NCI-H69 (cell line): ENCODE measurements around the gene ITGA8.
A peak's percentile ranks its signal among the peaks of the same experiment; 100 is the strongest.
"Not testable (repeated sequence)": the region's sequence is repeated elsewhere in the genome, so short reads cannot be mapped to it uniquely, and the experiment has no call there.

Experiments
- DNase-seq: peaks from one replicate; lab custom pipeline; 2025; lab: John Stamatoyannopoulos, UW

Gene ITGA8

DNA sequence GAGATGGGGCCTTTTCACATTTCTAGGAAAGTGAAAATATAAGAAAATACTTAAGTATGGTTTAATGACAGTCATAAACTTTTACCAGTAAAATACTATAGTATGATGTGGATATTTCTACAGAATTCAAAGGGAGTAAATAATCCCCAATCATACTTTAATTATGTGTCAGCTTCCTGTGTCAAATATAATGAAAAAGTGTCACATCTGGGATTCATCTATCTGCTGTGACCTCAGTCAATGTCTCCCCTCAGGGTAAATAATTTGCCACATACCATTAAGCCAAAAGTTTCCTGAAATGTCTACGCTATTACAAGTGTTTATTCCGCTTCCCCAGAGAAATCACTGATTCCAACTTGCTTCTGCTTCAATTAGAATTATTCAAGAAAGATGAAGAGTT, 110.5 kb downstream of the ITGA8 start:
- DNase-seq: no peak

DNA sequence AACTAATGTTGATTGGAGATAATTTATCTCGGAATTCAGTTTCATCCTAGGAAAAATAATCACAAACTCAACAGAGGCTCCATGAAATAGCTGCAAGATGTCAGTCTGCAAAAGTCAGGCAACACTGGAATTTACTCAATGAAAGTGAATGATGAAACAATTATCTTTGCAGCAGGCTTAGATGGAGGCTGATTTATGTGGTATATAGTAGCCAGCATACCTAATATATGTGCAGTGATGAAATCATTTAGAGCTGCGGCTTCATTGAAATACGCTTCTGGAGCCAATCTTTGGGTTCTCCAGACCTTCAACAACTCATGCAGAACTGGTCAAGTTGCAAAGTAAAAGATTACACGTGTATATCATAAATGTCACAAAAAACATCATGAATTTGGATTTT, 113.3 kb downstream of the ITGA8 start:
- DNase-seq: no peak

DNA sequence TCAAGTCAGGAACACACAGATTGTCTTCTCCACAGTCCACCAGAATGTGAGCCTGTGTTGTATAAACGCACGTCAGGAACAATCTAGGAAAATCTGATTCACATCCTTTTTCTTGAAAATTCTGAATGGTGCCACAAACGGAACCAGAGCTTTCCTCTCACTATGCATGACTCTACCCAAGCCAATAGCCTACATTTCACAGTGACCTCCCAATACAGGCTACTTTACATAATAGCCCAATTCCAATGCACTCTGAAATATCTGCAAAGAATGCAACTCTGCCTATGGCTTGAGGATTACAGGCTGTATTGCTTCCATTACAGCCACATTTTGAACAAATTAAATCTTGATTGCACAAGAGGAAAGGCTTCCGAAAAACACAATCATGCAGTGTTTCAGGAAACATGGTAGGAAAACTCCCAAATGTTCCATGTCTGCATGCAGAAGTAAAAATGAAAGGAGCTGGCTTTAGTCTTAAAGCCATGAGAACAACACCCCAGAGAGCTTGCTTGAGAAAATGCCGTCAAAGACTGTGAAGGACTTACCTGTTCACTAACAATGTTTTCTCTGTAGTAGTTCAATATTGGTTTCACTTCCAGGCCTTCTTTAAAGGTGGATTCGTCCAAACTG, 113.9 kb downstream of the ITGA8 start:
- no peak for DNase-seq

DNA sequence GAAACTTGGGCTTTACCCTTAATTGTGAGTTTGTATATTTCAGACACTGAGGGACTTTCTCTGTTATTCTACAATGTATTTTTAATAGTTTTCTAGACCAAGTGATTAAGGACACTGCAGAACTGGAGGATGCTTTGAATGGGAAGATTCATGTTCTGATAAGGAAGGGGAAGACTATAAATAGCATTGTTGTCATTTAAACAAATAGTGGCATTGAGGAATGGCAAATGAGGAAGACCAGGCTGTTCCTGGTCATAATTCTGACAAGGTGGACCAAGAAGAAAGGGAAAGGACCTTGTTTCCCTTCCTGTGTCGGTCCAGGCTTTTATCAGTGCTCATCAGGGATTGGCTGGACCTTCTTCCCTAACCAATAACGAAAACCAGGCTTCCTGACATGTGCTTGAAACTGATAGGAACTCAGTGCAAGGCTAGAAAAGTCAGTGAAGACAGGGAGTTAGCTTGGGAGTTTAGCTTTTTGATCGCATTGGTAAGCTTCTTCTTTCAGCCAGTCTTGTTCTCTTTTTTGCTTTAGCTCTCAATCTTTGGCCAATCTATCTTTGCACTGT, 116.2 kb downstream of the ITGA8 start:
- DNase-seq: no peak

DNA sequence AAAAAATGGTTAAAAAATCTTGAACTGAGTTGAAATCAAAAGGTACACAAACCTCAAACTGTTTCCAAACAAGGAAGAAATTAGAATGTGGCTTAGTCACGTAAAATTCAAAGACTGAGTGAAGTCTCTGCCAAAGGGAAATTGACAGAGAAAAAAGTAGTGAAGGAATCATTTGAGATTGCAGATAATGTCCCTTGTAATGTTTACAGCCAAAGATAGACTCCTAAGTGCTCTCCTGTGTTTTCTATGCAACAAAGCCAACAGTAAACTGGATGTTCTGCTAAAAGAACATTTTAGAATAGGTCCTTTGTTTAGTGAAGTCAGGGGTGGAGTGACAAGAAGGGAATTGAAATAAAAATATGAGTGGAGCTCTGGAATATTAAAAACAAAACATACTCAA, 117.9 kb downstream of the ITGA8 start:
- no peak for DNase-seq

DNA sequence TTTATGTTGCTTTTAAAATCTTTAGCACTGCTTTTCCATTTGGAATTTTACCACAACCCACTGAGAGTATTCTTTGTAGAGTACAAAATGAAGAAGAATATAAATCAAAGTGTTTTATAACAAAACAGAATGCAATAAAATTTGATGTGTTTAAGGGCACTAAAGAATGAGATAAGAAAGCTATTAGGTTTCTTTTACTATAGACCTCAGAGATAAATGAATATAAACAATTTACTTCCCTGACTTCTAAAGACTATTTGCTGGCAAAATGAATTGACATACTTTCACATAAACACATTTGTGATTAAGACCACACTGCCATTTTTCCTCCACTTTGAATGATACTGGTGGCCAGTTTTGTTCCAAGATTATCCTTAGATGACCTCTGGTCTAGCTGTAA, 124.5 kb downstream of the ITGA8 start:
- DNase-seq: no peak

DNA sequence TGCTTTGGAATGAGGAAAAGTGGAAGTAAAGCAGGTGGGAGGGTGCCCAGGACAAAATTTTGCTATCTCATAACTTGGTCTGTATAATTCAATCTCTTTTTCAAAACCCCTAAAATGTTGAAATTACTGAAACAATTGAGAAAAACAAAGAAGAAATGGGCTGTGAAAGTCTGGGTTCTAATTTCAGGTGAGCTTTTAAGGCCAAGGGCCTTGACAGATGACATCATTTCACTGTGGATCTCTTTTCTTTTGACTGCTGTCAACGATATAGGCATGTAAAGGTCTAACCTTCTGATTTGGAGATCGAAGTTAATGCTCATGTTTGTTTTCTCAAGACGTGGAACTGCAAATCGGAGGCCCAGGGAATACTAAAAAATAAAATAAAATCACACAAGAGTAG, 127.8 kb downstream of the ITGA8 start:
- DNase-seq: no peak

DNA sequence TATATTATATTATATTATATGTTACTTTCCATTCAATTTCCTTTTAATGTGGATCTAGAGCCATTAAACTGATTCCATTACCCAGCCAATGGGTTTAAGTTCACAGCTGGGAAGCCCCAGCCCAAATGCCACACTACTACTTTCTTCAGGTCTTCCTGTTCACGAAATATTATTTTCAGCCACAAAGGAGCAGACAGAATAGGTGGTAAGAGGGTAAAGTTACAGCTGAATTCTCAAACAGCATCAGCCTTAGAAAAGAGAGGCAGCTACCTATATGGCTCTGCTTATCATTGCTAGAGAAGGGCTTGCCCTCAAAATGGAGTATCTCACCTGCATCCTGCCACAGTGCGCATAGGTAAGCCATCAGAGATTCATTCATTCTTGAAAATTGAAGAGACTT, 128.3 kb downstream of the ITGA8 start:
- no peak for DNase-seq

DNA sequence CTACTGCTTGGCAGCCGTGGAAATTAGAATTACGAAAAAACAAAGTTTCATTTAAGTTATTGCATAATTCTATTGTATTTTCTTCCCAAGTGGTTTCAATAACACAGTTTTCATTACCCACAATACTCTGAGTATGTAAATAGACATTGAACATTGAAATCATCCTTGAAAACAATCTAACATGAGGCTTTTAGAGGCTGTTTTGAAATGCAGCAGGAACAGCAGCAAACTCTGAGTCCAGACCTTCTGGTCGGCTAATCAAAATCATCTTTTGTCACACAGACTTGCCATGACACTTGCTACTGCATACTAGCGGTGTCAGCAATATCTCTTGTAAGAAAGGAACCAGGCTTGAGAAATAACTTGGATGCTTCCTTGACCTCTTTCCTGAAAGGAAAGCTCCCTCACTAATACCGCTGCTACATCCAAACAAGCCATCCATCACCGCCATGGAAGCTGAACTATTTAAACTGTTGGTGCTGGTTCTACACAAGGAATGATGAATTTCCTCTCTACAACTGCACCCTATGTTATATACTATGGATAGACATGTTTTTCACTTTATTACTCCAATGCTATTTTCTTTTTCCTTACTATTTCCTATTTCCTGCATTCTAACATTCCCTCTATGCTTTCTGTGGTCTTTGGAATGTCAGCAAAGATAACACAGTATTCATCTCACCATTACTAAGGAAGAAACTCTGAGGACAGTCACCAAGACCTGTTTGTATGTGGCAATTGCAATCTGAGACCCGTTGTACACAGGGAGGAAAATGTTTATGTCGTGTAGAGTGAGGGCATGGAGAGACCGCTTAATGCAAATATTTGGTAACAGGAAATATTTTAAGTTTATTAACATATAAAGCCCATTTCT, 130.8 kb downstream of the ITGA8 start:
- DNase-seq: no peak

DNA sequence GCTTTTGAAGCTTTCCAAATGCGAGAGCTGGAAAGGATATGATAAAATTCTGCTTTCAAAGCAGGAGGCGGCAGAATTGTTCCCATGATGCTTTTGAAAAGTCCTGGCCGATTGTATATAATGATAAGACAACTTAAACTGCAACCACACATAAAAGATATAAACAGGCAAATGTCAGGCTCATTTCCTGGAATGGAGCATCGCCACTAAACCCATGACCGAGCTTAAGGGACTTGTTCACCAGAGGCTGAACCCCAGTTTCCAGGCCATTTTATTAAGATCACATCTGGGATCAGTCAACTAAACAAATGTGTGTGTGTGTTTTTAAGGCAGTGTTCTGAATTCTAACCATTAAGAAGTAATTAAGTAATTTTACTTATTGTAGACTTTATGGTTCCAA, 131.6 kb downstream of the ITGA8 start:
- no peak for DNase-seq

DNA sequence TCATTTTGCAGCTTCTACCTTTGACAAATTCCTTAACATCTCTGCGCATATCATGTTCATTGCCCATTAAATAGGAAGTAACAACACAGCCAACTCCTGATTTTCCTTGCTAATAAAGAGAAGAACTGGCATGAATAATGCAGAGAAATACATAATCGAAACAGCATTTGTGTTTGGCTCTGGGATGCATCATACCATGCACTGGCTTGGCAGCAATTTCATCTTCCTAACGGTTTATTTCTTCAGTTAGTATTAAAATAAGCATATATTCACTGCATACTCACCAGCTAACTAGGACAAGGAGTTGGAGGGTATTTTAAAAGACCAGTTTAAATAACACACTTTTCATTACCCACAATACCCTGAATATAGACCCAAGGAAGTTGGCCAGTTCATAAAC, 132.5 kb downstream of the ITGA8 start:
- no peak for DNase-seq

DNA sequence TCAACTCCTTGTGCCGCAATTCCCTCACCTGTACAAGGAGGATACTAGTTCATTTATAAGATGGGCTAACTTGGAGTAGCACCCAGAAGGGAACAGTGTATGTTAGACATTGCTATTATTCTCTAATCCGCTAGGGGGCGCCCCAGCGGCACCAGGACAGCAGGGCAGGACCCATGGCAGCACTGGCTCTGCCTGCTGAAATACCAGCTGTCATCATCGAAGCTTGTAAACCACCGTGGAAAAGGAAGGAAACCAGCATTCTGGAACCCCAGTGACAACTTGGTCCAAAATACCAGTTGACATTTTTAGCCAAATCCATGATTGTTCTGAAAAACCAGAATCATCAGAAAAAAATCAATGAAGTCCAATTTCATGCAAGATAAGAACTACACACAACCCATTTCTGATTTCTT, 134.4 kb downstream of the ITGA8 start:
- peak; percentile 59 for DNase-seq

DNA sequence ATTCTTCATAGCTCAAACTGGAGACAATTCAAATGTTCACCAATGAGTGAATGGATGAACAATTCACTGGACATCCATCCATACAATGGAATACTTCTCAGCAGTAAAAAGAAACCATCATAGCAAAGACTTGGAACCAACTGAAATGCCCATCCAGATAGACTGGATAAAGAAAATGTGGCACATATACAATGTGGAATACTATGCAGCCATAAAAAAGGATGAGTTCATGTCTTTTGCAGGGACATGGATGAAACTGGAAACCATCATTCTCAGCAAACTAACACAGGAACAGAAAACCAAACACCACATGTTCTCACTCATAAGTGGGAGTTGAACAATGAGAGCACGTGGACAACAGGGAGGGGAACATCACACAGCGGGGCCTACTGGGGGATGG, 136.8 kb downstream of the ITGA8 start:
- not testable (repeated sequence) for DNase-seq

DNA sequence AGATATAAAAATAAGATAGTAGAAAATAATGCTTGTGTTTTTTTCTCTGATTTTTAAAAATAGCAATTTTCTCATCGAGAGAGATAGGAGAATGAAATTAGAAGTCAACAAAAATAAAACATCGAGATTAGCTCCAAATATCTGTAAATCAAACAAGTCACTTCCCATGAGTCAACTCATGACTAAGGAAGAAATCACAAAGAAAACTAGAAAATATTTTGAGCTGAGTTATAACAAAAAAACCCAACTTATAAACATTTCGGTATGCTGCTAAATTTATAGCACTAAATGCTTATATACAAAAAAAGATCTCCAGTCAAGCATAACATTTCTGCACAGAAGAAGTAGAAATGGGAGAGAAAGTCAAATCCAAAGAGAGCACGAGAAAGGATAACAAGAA, 140.1 kb downstream of the ITGA8 start:
- DNase-seq: no peak

DNA sequence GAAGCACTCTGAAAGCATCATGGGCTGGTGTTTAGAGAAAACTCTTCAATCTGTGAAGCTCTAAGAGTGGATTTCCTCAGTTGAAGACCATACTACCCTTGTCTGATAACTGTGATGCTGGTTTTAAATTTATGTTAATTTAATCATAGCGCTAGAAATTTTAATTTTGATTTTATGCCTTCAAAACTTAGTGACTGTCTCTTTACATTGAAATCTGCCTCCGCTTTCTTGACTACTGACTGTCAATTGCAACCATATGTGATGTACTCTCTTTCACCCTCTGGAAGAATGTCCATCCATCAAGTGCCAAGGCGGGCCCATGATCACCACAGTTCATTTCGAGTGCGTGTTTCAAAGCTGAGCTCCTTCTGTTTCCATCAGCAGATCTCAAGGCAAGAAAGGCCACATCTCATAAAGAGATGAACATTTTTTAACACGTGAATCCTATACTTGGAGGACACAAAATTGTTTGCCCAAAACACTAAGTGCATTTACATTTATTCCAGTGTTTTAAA, 147.1 kb downstream of the ITGA8 start:
- DNase-seq: no peak

DNA sequence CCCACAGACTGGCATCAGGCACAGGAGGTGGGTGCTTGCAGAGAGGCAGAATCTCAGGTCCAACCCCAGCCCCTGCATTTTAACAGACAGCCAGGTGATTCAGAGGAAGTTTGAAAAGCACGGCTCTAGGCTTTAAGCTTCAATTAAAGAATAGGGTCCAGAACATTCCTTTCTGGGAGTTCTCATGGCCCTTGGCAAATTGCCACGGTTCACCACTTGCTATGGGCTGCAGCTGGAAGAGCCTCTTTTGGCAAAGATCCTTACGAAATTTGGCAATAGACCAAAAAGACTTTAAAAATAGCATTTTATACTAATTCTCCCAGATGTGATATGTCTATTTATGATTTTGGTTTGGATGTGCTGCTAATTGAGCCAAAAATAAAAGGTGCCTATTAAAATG, 148.1 kb downstream of the ITGA8 start:
- DNase-seq: peak; percentile 10

DNA sequence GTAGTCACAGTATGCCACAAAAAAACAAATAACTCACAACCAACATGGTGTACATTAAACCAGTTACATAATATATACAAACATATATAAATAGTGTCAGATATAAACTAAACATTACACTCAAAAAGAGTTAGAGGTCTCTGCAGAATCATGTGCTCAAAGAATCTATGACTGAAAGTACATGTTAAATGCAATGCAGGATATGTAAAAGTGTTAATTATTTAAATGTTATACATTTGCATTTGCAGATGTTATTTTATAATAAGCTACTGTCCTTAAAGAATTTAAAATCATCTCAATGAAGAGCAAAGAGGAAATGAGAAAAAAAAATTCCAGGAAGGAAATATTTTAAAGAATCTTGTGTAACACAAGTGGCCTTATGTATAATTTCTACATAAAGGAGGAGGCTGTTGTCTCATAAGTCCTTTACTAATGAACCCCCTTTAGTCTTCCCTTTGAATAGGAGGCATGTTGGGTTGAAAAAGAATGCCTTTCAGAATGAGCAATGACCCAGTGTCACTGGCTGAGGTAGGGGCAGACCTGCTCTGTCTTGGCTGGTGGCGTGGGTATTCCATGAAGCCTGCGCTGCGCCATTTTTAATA, 148.9 kb downstream of the ITGA8 start:
- DNase-seq: no peak

DNA sequence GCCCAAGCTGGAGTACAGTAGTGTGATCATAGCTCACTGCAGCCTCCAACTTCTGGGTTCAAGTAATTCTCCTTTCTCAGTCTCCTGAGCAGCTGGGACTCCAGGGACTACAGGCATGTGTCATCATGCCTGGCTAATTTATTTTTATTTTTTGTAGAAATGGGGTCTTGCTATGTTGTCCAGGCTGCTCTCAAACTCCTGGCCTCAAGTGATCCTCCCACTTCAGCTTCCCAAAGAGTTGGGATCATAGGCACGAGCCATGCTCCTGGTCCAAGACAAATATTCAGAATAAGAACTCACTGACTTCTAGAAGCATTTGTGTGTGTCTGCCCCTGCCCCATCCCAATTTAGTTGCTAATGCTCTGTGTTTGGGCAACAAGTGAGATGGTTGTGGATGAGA, 151.8 kb downstream of the ITGA8 start:
- no peak for DNase-seq

DNA sequence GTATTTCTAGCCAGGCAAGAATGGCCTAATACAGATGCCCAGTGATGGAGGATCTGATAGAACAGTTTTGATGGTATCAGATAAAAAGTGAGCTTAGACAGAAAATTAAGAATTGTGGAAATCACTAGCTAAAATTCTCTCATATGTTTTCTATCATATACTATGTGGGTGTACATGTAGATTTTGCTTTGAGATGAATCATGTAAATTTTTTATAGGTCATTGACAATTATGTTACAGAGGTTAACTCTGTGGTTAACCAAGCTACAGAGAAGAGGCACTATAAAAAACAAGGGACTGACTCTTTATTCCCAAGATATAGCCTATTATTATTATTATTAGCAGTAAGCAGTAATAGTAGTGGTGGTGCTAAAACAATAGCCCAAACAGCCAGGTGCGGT, 156.5 kb downstream of the ITGA8 start:
- no peak for DNase-seq

DNA sequence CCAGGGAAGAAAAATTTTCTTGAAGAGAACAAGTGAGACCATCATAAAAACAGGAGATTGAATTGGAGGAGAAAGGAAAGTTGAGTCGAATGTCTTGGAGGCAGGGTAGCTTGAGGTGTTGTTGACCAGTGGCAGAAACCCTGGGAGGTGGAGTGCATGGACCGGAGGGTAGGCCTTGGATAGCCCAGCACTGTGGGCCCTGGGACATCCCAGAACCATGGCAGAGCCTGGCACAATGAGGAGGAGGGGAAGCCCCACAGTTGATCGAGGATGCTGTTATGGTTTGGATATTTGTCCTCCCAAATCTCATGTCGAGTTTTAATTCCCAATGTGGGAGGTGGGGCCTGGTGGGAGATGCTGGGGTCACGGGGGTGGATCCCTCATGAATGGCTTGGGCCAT, 157.1 kb downstream of the ITGA8 start:
- no peak for DNase-seq

DNA sequence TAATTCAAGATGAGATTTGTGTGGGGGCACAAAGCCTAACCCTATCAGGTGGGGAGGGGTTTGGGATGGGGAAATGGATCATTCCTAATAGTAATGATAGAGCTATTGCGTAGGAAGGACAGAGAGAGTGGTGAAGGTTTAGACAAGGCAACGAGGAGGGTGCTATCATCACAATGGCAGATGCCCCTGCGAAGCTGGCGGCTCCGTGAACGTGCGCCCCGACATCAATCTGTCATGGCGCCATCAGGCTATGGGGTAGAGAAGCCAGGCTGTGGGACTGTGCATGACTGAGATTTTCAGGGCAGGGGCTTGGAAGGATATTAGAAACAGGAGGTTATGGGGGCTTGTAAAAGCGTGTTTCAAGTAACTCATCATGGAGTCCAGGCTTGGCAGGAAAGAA, 157.6 kb downstream of the ITGA8 start:
- no peak for DNase-seq

DNA sequence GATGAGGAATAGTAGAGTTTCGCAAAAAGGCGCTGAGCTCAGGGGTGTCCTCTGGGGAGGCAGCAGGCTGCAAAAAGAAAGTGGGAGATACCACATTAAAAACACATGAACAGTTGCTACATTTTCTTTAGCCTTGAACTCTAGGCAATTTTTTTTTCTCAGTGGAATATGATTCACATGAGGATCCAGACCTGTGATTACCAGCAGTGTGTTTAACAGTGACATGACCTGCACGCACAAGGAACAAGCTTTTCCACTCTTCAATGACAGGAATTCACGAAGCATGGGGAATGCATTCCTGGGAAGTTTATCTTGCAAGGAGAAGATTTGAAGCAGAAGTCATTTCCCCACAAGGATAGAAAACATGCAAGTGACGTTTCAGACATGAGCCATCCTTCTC, 161.6 kb downstream of the ITGA8 start:
- DNase-seq: no peak

DNA sequence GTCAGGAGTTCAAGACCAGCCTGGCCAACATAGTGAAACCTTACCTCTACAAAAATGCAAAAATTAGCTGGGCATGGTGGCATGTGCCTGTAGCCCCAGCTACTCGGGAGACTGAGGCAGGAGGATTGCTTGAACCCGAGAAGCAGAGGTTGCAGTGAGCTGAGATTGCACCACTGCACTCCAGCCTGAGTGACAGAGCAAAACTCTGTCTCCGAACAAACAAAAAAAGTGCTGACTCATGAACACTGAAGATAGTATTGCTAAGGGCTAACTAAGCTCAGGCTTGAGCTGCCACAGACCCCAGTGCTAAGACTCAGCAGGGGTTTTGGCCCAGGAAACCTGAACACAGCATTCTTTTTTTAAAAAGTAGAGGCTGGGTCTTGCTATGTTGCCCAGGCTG, 162.6 kb downstream of the ITGA8 start:
- DNase-seq: not testable (repeated sequence)
